ENCODE results near the gene STKLD1. TPM values are rescaled to one million over a fixed set of nuclear protein-coding genes. Genes with fewer than 3 reads are reported as not detected.

Gene STKLD1
- total and polyA plus RNA-seq, 9 of the 15 experiments (the other 6 are each of a cell fraction or from before 2014, with no cell fraction given), result 0.10 to 0.65 (median 0.33) TPM; not detected in 2

- peak; percentile 65; the same call in 1 of the 2 replicates for TF ChIP-seq PREB (CRISPR knock-in tag; IDR thresholded peaks at IDR 0.05)
- no peak for TF ChIP-seq ZNF445 (CRISPR knock-in tag; IDR thresholded peaks at IDR 0.05; ENCODE audit: low read depth)
- TF ChIP-seq ZNF311 (CRISPR knock-in tag; IDR thresholded peaks at IDR 0.05), result no peak
- no peak for TF ChIP-seq NFYB (IDR thresholded peaks at IDR 0.05; ENCODE audit: extremely low read depth, insufficient read length)
- no peak for TF ChIP-seq ZNF551 (CRISPR knock-in tag; IDR thresholded peaks at IDR 0.05)
- no peak for TF ChIP-seq ZNF23 (CRISPR knock-in tag; IDR thresholded peaks at IDR 0.05)
- no peak; the same call in 1 of the 2 replicates for TF ChIP-seq ZBTB1 (CRISPR knock-in tag; IDR thresholded peaks at IDR 0.05; ENCODE audit: borderline replicate concordance, low read depth)
- no peak for TF ChIP-seq THRA (IDR thresholded peaks at IDR 0.05)
- TF ChIP-seq HDAC3 (IDR thresholded peaks at IDR 0.05; ENCODE audit: borderline replicate concordance, partially characterized antibody), result peak; percentile 89
- TF ChIP-seq GABPB2 (CRISPR knock-in tag; conservative IDR thresholded peaks at IDR 0.05), result no peak
- peak; percentile 95 for TF ChIP-seq LCOR (CRISPR knock-in tag; IDR thresholded peaks at IDR 0.05)
- TF ChIP-seq CHD1 (IDR thresholded peaks at IDR 0.05; ENCODE audit: low read length), result no peak
- TF ChIP-seq POLR2AphosphoS5 (IDR thresholded peaks at IDR 0.05; ENCODE audit: control insufficient read depth, insufficient read depth, low read depth, low read length), result no peak
- TF ChIP-seq CBX5 (IDR thresholded peaks at IDR 0.05; ENCODE audit: borderline replicate concordance, low read depth), result peak; percentile 35; the same call in 1 of the 2 replicates
- peak; percentile 75 to 80; a peak in 3 of 4 replicates for TF ChIP-seq FOXK2 (conservative IDR thresholded peaks at IDR 0.05 in 1 of 2, IDR thresholded peaks at IDR 0.05 in 1 of 2; ENCODE audit: low read depth in 2 of 2)
- no peak for TF ChIP-seq ZNF830 (CRISPR knock-in tag; IDR thresholded peaks at IDR 0.05)
- no peak for TF ChIP-seq ZNF609 (CRISPR knock-in tag; IDR thresholded peaks at IDR 0.05; ENCODE audit: borderline replicate concordance)
- TF ChIP-seq E2F4 (CRISPR knock-in tag; IDR thresholded peaks at IDR 0.05; ENCODE audit: low read depth), result no peak
- TF ChIP-seq BDP1 (IDR thresholded peaks at IDR 0.05; ENCODE audit: insufficient read depth, insufficient read length), result no peak
Measured at GRCh38 chr9:133417541-133418461, 41.6 kb downstream of the STKLD1 start, which contains the start of gene REXO4 (continued).

All from K562 (cell line).